HEK293T (cell line): ENCODE measurements around the gene LUC7L3.

Experiments
- FOXA1 ChIP-seq: fragments of 450-650 bp; IDR thresholded peaks from 2 replicates; pipeline ENCODE4 v1.6.1; 2016; ENCODE audit warnings: mild to moderate bottlenecking
- FOXM1 ChIP-seq: fragments of 450-650 bp; IDR thresholded peaks from 2 replicates; pipeline ENCODE4 v1.6.1; 2017; ENCODE audit warnings: mild to moderate bottlenecking, borderline replicate concordance
- HDGF ChIP-seq: fragments of 450-650 bp; IDR thresholded peaks from 2 replicates; pipeline ENCODE4 v1.6.1; 2017; ENCODE audit warnings: antibody characterized with exemption, borderline replicate concordance
- L3MBTL2 ChIP-seq: fragments of 450-650 bp; conservative IDR thresholded peaks from 2 replicates; pipeline ENCODE4 v1.6.1; 2016; ENCODE audit warnings: mild to moderate bottlenecking
- SP1 ChIP-seq: fragments of 450-650 bp; IDR thresholded peaks from 2 replicates; pipeline ENCODE4 v1.6.1; 2017
- SUZ12 ChIP-seq: fragments of 450-650 bp; IDR thresholded peaks from 2 replicates; pipeline ENCODE4 v1.6.1; 2016; ENCODE audit warnings: mild to moderate bottlenecking

GRCh38 chr17:50722746-50723145, 3.3 kb downstream of the LUC7L3 start:
- TF ChIP-seq L3MBTL2 (no peak), FOXM1 (no peak), HDGF (no peak), SUZ12 (no peak), SP1 (no peak), FOXA1 (no peak)
